Lung (tissue), 12 donors: Measurements from ENCODE around the gene RGS3. TPM values are rescaled to one million over a fixed set of nuclear protein-coding genes. Genes with fewer than 3 reads are reported as not detected.
A peak's percentile ranks its signal among the peaks of the same experiment; 100 is the strongest.

Experiments
- ATAC-seq: fragments of 200-7000 bp; cut with Tn5 transposase; one replicate; pipeline ENCODE4 v1.9.1; 2020; ENCODE audit warnings: moderate number of reproducible peaks; ENCODE audit not compliant: insufficient read depth, low FRiP score
- DNase-seq, 3 donors: peaks; one replicate each; pipeline ENCODE4 v3.0.0-alpha.2; 2013 to 2017
- H3K27ac ChIP-seq, 2 donors: one replicate each; pipeline ENCODE4 v1.5.1; 2013; ENCODE audit warnings: mild to moderate bottlenecking in 2 of 2, moderate library complexity in 2 of 2, control low read depth in 1 of 2, inconsistent platforms in 1 of 2, low read depth in 1 of 2, low read length in 1 of 2
- H3K27me3 ChIP-seq, 3 donors: one replicate each; pipeline ENCODE4 v1.5.1; 2013; ENCODE audit warnings: low read length in 2 of 3; ENCODE audit not compliant: control insufficient read depth in 3 of 3, insufficient read depth in 3 of 3
- H3K36me3 ChIP-seq, 4 donors: one replicate each; pipeline ENCODE4 v1.5.1; 2013; ENCODE audit warnings: low read length in 4 of 4, mild to moderate bottlenecking in 1 of 4, moderate library complexity in 1 of 4; ENCODE audit not compliant: control insufficient read depth in 4 of 4, insufficient read depth in 4 of 4
- H3K4me1 ChIP-seq, 5 donors: one replicate each; pipeline ENCODE4 v1.5.1; 2013; ENCODE audit warnings: low read length in 5 of 5, mild to moderate bottlenecking in 2 of 5, moderate library complexity in 1 of 5; ENCODE audit not compliant: control insufficient read depth in 5 of 5, insufficient read depth in 5 of 5
- H3K4me3 ChIP-seq: one replicate; pipeline ENCODE4 v1.5.1; 2013; ENCODE audit warnings: mild to moderate bottlenecking, control low read depth, moderate library complexity
- H3K9ac ChIP-seq, 2 donors: one replicate each; pipeline ENCODE4 v1.5.1; 2013; ENCODE audit warnings: low read length in 2 of 2, control low read depth in 1 of 2; ENCODE audit not compliant: insufficient read depth in 1 of 2
- H3K9me3 ChIP-seq, 4 donors: one replicate each; pipeline ENCODE4 v1.5.1; 2013; ENCODE audit warnings: low read length in 3 of 4, mild to moderate bottlenecking in 1 of 4, moderate library complexity in 1 of 4; ENCODE audit not compliant: control insufficient read depth in 4 of 4, insufficient read depth in 3 of 4
- WGBS, 2 donors: extraction: QIAGEN DNeasy Blood & Tissue Kit; methylation state at CpG; one replicate each; pipeline ENCODE4 v1.1.7; 2013; 5-methylcytosine and 5-hydroxymethylcytosine counted together
- polyA plus RNA-seq, 2 donors: library from polyadenylated mRNA; stranded (reverse); fragments of 200-250 nt; gene quantifications; one replicate each; pipeline ENCODE4 v1.2.1, GENCODE V29; 2013
- total RNA-seq, 2 donors: library from RNA; depleted of rRNA in 1 of 2; stranded (reverse); fragments of >200 nt in 1 of 2; gene quantifications; one replicate each; pipeline ENCODE4 v1.2.1, GENCODE V29; 2014 to 2021
- TF ChIP-seq, protein P1 (sequence below): IDR thresholded peaks from 2 replicates; pipeline ENCODE4 v1.5.1; 2012; ENCODE audit warnings: mild to moderate bottlenecking; ENCODE audit errors: control extremely low read depth, extremely low read depth
- donor health status: control.
- donor health status: control.
- donor health status: Bipolar disorder and iron deficiency.
- donor health status: healthy.
- donor health status: DM: yes; HTN: yes; CAD: no.

RGS3 gene
- total and polyA plus RNA-seq, 4 donors = 43.0 to 91.8 (median 73.9) TPM

DNA sequence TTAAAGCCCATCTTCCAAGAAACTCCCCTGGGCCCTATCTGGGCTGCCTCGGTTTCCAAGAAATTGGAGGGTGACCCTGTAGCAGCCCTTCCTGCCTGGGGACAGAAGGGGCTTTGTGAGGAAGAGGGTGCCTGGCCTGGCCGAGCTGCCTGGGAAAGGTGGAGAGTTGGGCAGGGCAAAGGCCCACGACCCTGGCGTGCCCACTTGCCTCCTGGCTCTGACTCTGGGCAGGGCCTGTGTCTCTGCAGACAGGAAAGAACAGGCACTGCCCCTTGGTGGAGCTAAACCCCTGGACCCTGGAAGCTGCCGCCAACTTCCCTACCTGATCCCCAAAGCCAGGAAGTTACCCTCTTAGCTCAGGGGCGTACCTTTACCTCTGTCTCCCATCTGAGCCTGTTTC, 149.3 kb downstream of the RGS3 start:
- 94% methylated on average over 6 of the region's 6 CpGs for WGBS, 2 donors
- no peaks in the 10 kb centered on the region for H3K36me3 ChIP-seq
- DNase-seq (no peak), ATAC-seq (no peak)
- TF ChIP-seq, protein P1, sequence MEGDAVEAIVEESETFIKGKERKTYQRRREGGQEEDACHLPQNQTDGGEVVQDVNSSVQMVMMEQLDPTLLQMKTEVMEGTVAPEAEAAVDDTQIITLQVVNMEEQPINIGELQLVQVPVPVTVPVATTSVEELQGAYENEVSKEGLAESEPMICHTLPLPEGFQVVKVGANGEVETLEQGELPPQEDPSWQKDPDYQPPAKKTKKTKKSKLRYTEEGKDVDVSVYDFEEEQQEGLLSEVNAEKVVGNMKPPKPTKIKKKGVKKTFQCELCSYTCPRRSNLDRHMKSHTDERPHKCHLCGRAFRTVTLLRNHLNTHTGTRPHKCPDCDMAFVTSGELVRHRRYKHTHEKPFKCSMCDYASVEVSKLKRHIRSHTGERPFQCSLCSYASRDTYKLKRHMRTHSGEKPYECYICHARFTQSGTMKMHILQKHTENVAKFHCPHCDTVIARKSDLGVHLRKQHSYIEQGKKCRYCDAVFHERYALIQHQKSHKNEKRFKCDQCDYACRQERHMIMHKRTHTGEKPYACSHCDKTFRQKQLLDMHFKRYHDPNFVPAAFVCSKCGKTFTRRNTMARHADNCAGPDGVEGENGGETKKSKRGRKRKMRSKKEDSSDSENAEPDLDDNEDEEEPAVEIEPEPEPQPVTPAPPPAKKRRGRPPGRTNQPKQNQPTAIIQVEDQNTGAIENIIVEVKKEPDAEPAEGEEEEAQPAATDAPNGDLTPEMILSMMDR = no peak
- H3K4me3 ChIP-seq = no peak overlapping the region
- no peaks in the 10 kb centered on the region for H3K9me3 ChIP-seq
- peaks cover 0 to 50% (median 34%) of the 10 kb centered on the region in 5 donors for H3K4me1 ChIP-seq
- H3K27me3 ChIP-seq = no peaks in the 10 kb centered on the region
- no peak overlapping the region for H3K9ac ChIP-seq
- H3K27ac ChIP-seq = no peak overlapping the region

DNA sequence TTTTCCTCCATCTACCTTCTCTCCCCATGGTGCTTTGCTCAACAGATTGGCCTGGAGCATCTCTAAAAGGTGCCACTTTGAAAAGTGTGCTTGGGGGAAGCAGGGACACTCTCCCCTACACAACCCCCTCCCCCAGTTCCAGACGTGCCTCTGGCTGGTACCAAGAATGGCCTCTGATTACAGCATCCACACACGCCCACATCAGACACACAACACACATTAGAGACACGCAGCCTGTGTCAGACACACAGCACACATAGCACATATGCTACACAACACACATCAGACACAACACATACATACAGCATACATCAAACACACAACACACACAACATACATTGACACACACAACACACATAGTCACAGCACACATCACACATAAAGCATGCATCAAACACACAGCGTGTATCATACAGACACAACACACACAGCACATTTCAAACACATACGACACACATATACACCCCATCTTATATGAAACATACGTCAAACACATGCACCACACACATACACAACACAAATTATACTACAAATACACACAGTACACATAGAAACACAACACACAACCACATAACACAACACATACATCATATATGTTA, 150.4 kb downstream of the RGS3 start:
- H3K4me1 ChIP-seq = peaks cover 0 to 50% (median 31%) of the 10 kb centered on the region in 5 donors

DNA sequence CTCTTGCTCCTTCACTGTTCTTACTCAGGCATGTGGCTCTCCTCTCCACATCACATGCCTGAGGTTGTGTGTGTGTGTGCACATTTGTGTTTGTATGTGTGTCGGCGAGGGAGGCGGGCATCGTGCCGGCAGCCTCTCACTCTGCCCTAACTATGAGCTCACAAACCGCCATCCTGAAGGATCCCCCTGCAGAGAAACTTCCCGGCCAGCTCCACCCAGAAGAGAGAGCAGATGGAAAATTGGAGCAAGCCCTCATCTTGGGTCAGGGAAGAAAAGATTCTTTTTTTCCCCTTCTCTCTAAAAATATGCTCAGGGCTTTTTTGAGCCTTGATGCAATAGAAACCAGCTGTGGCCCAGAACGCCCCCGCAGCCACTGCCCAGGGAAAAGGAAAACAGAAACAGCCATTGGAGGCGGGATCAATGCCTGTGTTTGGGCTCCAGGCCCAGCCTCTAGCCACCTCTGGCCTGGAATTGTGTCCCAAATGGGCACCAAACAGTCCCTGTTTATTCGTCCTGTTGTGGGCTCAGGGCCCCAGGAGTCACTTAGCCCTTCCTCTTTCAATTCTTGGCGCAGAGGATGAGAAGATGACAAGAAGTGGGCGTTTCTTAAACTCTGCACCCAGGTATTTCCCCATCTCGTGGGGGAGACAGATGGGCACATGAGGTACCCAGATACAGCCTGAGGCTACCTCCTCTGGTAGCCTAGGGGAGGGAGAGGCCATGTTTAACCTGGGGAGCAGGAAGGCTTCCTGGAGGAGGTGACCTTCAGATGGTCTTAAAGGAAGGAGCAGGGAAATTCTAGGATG, 151.5 kb downstream of the RGS3 start:
- H3K36me3 ChIP-seq = no peaks in the 10 kb centered on the region
- WGBS, 2 donors = 43 to 47% methylated on average over 14 of the region's 14 CpGs
- no peak overlapping the region for H3K4me3 ChIP-seq
- TF ChIP-seq, protein P1 = no peak
- H3K27me3 ChIP-seq = no peaks in the 10 kb centered on the region
- DNase-seq (peak; percentile 83 to 92 (median 90)), ATAC-seq (peak; percentile 54)
- peak overlapping the region in 1 of 2 donors; percentile 66 for H3K27ac ChIP-seq
- peak overlapping the region in 1 of 2 donors; percentile 53 for H3K9ac ChIP-seq
- H3K9me3 ChIP-seq = no peaks in the 10 kb centered on the region
- H3K4me1 ChIP-seq = peaks cover 2 to 46% (median 24%) of the 10 kb centered on the region in 5 donors

More for the DNA sequence above, 150.4 kb downstream of the RGS3 start:
- ATAC-seq = no peak
- peak overlapping the region in 1 of 2 donors; percentile 0 for H3K27ac ChIP-seq
- H3K9me3 ChIP-seq = no peaks in the 10 kb centered on the region
- 85 to 89% methylated on average over 6 of the region's 6 CpGs for WGBS, 2 donors
- H3K9ac ChIP-seq = no peak overlapping the region
- no peaks in the 10 kb centered on the region for H3K27me3 ChIP-seq
- no peaks in the 10 kb centered on the region for H3K36me3 ChIP-seq
- H3K4me3 ChIP-seq = no peak overlapping the region
- TF ChIP-seq, protein P1 = no peak
- no peak for DNase-seq
